Measurements from ENCODE around the gene CHD9.

DNA sequence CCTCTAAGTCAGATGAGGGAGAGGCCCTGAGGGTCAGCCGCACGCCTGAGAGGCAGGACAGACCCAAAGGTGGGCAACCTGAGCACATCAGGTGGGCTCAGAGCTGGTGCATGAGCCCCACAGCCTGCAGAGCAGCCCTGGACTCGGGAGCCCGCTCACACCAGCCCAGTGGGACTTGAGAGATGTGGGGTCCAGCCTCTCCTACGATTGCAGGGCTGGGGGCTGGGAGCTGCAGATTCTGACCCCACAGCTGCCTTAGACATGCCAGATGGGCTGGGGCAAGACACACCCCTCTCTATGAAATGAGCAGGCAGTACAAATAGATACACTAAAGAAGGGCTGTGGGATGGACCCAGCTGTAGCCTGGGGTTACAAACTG lies 302.4 kb downstream of the CHD9 start:
- TF ChIP-seq, protein P1, sequence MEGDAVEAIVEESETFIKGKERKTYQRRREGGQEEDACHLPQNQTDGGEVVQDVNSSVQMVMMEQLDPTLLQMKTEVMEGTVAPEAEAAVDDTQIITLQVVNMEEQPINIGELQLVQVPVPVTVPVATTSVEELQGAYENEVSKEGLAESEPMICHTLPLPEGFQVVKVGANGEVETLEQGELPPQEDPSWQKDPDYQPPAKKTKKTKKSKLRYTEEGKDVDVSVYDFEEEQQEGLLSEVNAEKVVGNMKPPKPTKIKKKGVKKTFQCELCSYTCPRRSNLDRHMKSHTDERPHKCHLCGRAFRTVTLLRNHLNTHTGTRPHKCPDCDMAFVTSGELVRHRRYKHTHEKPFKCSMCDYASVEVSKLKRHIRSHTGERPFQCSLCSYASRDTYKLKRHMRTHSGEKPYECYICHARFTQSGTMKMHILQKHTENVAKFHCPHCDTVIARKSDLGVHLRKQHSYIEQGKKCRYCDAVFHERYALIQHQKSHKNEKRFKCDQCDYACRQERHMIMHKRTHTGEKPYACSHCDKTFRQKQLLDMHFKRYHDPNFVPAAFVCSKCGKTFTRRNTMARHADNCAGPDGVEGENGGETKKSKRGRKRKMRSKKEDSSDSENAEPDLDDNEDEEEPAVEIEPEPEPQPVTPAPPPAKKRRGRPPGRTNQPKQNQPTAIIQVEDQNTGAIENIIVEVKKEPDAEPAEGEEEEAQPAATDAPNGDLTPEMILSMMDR (IDR thresholded peaks at IDR 0.05; ENCODE audit: insufficient read depth, low read depth, low read length) = no peak
- no peak for TF ChIP-seq EZH2 (IDR thresholded peaks at IDR 0.05; ENCODE audit: insufficient read depth, low read length)

Data from astrocyte (in vitro differentiated cells and primary cell).